SIG-M5 (cell line): Measurements from ENCODE around the gene PPP1R8.
"Not testable (repeated sequence)": the region's sequence is repeated elsewhere in the genome, so short reads cannot be mapped to it uniquely, and the experiment has no call there.

Experiments
- DNase-seq: peaks from one replicate; lab custom pipeline; 2025; lab: John Stamatoyannopoulos, UW

PPP1R8 gene

GRCh38 chr1:27830621-27831440 is at the start of gene PPP1R8:
Gene PPP1R8 (plus strand): TSS chr1:27830782. CDS start chr1:27830836, 54 bp downstream.
- DNase-seq, result peak; percentile 47

- no peak for DNase-seq
Measured at GRCh38 chr1:27782950-27783349, 47.6 kb upstream of the PPP1R8 start.

GRCh38 chr1:27784700-27785099 is 45.9 kb upstream of the PPP1R8 start:
- no peak for DNase-seq

GRCh38 chr1:27785781-27786455 is 44.7 kb upstream of the PPP1R8 start:
- no peak for DNase-seq

- no peak for DNase-seq
Measured at GRCh38 chr1:27787895-27788294, 42.7 kb upstream of the PPP1R8 start.

GRCh38 chr1:27789540-27790041 is 41.0 kb upstream of the PPP1R8 start:
- DNase-seq, result no peak

GRCh38 chr1:27790270-27790669 is 40.3 kb upstream of the PPP1R8 start:
- not testable (repeated sequence) for DNase-seq

- no peak for DNase-seq
Measured at GRCh38 chr1:27795601-27796000, 35.0 kb upstream of the PPP1R8 start.

GRCh38 chr1:27804791-27805190 is 25.8 kb upstream of the PPP1R8 start:
- no peak for DNase-seq

- DNase-seq, result no peak
Measured at GRCh38 chr1:27806758-27807157, 23.8 kb upstream of the PPP1R8 start.

GRCh38 chr1:27807385-27807784 is 23.2 kb upstream of the PPP1R8 start:
- DNase-seq, result no peak

GRCh38 chr1:27808131-27808530 is 22.5 kb upstream of the PPP1R8 start:
- DNase-seq, result not testable (repeated sequence)

- DNase-seq, result no peak
Measured at GRCh38 chr1:27809883-27810282, 20.7 kb upstream of the PPP1R8 start.

GRCh38 chr1:27811741-27812500 is 18.7 kb upstream of the PPP1R8 start:
- DNase-seq, result no peak

- DNase-seq, result no peak
Measured at GRCh38 chr1:27816921-27817630, 13.5 kb upstream of the PPP1R8 start.

- no peak for DNase-seq
Measured at GRCh38 chr1:27821761-27822315, 8.7 kb upstream of the PPP1R8 start.

GRCh38 chr1:27823784-27824183 is 6.8 kb upstream of the PPP1R8 start:
- DNase-seq, result no peak

- no peak for DNase-seq
Measured at GRCh38 chr1:27824411-27824810, 6.2 kb upstream of the PPP1R8 start.

GRCh38 chr1:27829339-27829960 is 1.1 kb upstream of the PPP1R8 start:
- DNase-seq, result not testable (repeated sequence)

- DNase-seq, result no peak
Measured at GRCh38 chr1:27831568-27832410, 1.2 kb downstream of the PPP1R8 start.
